Fibroblast of lung (primary cell): ENCODE results near the gene SAP130. TPM values are rescaled to one million over a fixed set of nuclear protein-coding genes. Genes with fewer than 3 reads are reported as not detected.

Experiments used
- DNase-seq, 2 donors: peaks; one replicate each; pipeline versions ENCODE4 v3.0.0 to v3.0.0-alpha.2; 2010; ENCODE audit warnings: low read depth in 2 of 2
- H2AFZ ChIP-seq: 2 replicates; pipeline ENCODE4 v1.5.1; 2012; ENCODE audit warnings: low read length, control low read depth, inconsistent platforms
- H3K27ac ChIP-seq: 2 replicates; pipeline ENCODE4 v1.5.1; 2011; ENCODE audit warnings: low read length, control low read depth; ENCODE audit not compliant: insufficient read depth
- H3K27me3 ChIP-seq: 2 replicates; pipeline ENCODE4 v1.5.1; 2011; ENCODE audit warnings: mild to moderate bottlenecking, low read length; ENCODE audit not compliant: control insufficient read depth, insufficient read depth
- H3K36me3 ChIP-seq: 2 replicates; pipeline ENCODE4 v1.5.1; 2011; ENCODE audit warnings: low read length; ENCODE audit not compliant: control insufficient read depth, insufficient read depth
- H3K4me1 ChIP-seq: 2 replicates; pipeline ENCODE4 v1.5.1; 2011; ENCODE audit warnings: low read length; ENCODE audit not compliant: control insufficient read depth, insufficient read depth; ENCODE audit errors: extremely low read depth
- H3K4me2 ChIP-seq: 2 replicates; pipeline ENCODE4 v1.5.1; 2011; ENCODE audit warnings: low read length, control low read depth; ENCODE audit not compliant: insufficient read depth; ENCODE audit errors: extremely low read depth
- H3K4me3 ChIP-seq, 4 experiments: fragments of 200-600 bp in 1 of 4; sonication (generic) in 1 of 4; replicated peaks in 1 of 4; 2 replicates each; pipeline ENCODE4 v1.5.1; 2011 to 2016; ENCODE audit warnings: low read length in 4 of 4, low read depth in 3 of 4, mild to moderate bottlenecking in 3 of 4, control low read depth in 2 of 4, inconsistent platforms in 1 of 4, mixed read lengths in 1 of 4; ENCODE audit not compliant: insufficient read depth in 1 of 4; ENCODE audit errors: control extremely low read depth in 1 of 4
- H3K79me2 ChIP-seq: 2 replicates; pipeline ENCODE4 v1.5.1; 2012; ENCODE audit warnings: mild to moderate bottlenecking, low read length, inconsistent platforms; ENCODE audit not compliant: control insufficient read depth, insufficient read depth
- H3K9ac ChIP-seq: 2 replicates; pipeline ENCODE4 v1.5.1; 2011; ENCODE audit warnings: mild to moderate bottlenecking, low read length, control low read depth; ENCODE audit not compliant: insufficient read depth
- H3K9me3 ChIP-seq: 2 replicates; pipeline ENCODE4 v1.5.1; 2012; ENCODE audit warnings: low read depth, low read length; ENCODE audit not compliant: control insufficient read depth, insufficient read depth
- H4K20me1 ChIP-seq: 2 replicates; pipeline ENCODE4 v1.5.1; 2011; ENCODE audit warnings: low read length; ENCODE audit not compliant: control insufficient read depth, insufficient read depth; ENCODE audit errors: extremely low read depth
- CTCF ChIP-seq, 2 donors: IDR thresholded peaks in 1 of 2; conservative IDR thresholded peaks in 1 of 2; 1 replicate in 1 of 2; 2 replicates in 1 of 2; pipeline ENCODE4 v1.5.1; 2011 to 2012; ENCODE audit warnings: low read length in 2 of 2, control low read depth in 1 of 2, inconsistent platforms in 1 of 2, low read depth in 1 of 2, mild to moderate bottlenecking in 1 of 2
- EZH2 ChIP-seq: IDR thresholded peaks from 2 replicates; pipeline ENCODE4 v1.5.1; 2012; ENCODE audit warnings: low read length, control low read depth, mild to moderate bottlenecking; ENCODE audit errors: missing control alignments
- polyA plus RNA-seq, 2 donors: library from polyadenylated mRNA; depleted of rRNA in 1 of 2; stranded (reverse) in 1 of 2; unstranded in 1 of 2; fragments of >200 nt; gene quantifications; 2 replicates each; pipeline ENCODE4 v1.2.1, GENCODE V29; 2011 to 2012; ENCODE audit warnings: missing spikeins in 1 of 2
- total RNA-seq: library from RNA; depleted of rRNA; stranded (reverse); fragments of >200 nt; gene quantifications from 2 replicates; pipeline ENCODE4 v1.2.1, GENCODE V29; 2014

The SAP130 gene
- total and polyA plus RNA-seq, 2 donors (not counting 1 experiment from before 2014, with no cell fraction given) = 4.5 to 6.7 TPM

GRCh38 chr2:128003463-128003862 is 24.4 kb downstream of the SAP130 start:
- Histone ChIP-seq H3K9ac (no peak overlapping the region), H3K36me3 (peaks cover 15% of the 10 kb centered on the region), H3K4me3 (no peak overlapping the region), H3K79me2 (no peaks in the 10 kb centered on the region), H2AFZ (no peak overlapping the region), H3K4me1 (no peaks in the 10 kb centered on the region), H3K9me3 (no peaks in the 10 kb centered on the region), H3K4me2 (no peak overlapping the region), H3K27me3 (no peaks in the 10 kb centered on the region), H4K20me1 (no peaks in the 10 kb centered on the region), H3K27ac (no peak overlapping the region)
- TF ChIP-seq EZH2 (no peak), CTCF (conservative IDR thresholded peaks at IDR 0.05 in 1 of 2, IDR thresholded peaks at IDR 0.05 in 1 of 2; ENCODE audit: low read depth in 1 of 2, low read length in 2 of 2) (no peak)
- no peak for DNase-seq

GRCh38 chr2:127996160-127996559 is 31.7 kb downstream of the SAP130 start:
- H3K79me2 ChIP-seq = no peaks in the 10 kb centered on the region
- DNase-seq = no peak
- TF ChIP-seq CTCF (conservative IDR thresholded peaks at IDR 0.05 in 1 of 2, IDR thresholded peaks at IDR 0.05 in 1 of 2; ENCODE audit: low read depth in 1 of 2, low read length in 2 of 2) = no peak
- no peak for TF ChIP-seq EZH2
- peaks cover 12% of the 10 kb centered on the region for H3K36me3 ChIP-seq
- no peak overlapping the region for H3K27ac ChIP-seq
- no peak overlapping the region for H3K4me3 ChIP-seq
- no peaks in the 10 kb centered on the region for H3K9me3 ChIP-seq
- no peak overlapping the region for H3K9ac ChIP-seq
- no peaks in the 10 kb centered on the region for H3K27me3 ChIP-seq
- H4K20me1 ChIP-seq = no peaks in the 10 kb centered on the region
- H3K4me1 ChIP-seq = no peaks in the 10 kb centered on the region
- H2AFZ ChIP-seq = no peak overlapping the region
- no peak overlapping the region for H3K4me2 ChIP-seq

- DNase-seq = no peak
- H3K9ac ChIP-seq = no peak overlapping the region
- no peak overlapping the region for H3K4me2 ChIP-seq
- H3K4me1 ChIP-seq = no peaks in the 10 kb centered on the region
- no peaks in the 10 kb centered on the region for H4K20me1 ChIP-seq
- no peaks in the 10 kb centered on the region for H3K27me3 ChIP-seq
- TF ChIP-seq EZH2 (no peak), CTCF (conservative IDR thresholded peaks at IDR 0.05 in 1 of 2, IDR thresholded peaks at IDR 0.05 in 1 of 2; ENCODE audit: low read depth in 1 of 2, low read length in 2 of 2) (no peak)
- H3K27ac ChIP-seq = no peak overlapping the region
- peaks cover 12% of the 10 kb centered on the region for H3K36me3 ChIP-seq
- no peak overlapping the region for H2AFZ ChIP-seq
- H3K9me3 ChIP-seq = no peaks in the 10 kb centered on the region
- no peak overlapping the region for H3K4me3 ChIP-seq
- no peaks in the 10 kb centered on the region for H3K79me2 ChIP-seq
These were observed 32.1 kb downstream of the SAP130 start for GRCh38 chr2:127995725-127996124.
